Prostate gland (tissue), 2 donors: ENCODE measurements around the gene SMYD3. TPM values are rescaled to one million over a fixed set of nuclear protein-coding genes. Genes with fewer than 3 reads are reported as not detected.

Experiments
- DNase-seq: peaks from one replicate; pipeline ENCODE4 v3.0.0-alpha.2; 2019; ENCODE audit warnings: low spot score
- H3K27ac ChIP-seq, 2 donors: fragments of 200-600 bp; sonication (generic); 2 replicates each; pipeline ENCODE4 v1.5.1; 2017 to 2019
- H3K27me3 ChIP-seq: fragments of 200-600 bp; sonication (generic); replicated peaks from 2 replicates; pipeline ENCODE4 v1.5.1; 2019; ENCODE audit not compliant: insufficient read depth
- H3K36me3 ChIP-seq, 2 donors: fragments of 200-600 bp; sonication (generic); 1 replicate in 1 of 2; 2 replicates in 1 of 2; pipeline versions ENCODE4 v1.5.1 to v1.8.1; 2017 to 2019
- H3K4me1 ChIP-seq: fragments of 200-600 bp; sonication (generic); replicated peaks from 2 replicates; pipeline ENCODE4 v1.5.1; 2019
- H3K4me3 ChIP-seq, 2 donors: fragments of 200-600 bp; sonication (generic); 2 replicates each; pipeline ENCODE4 v1.5.1; 2017 to 2019
- H3K9me3 ChIP-seq: fragments of 200-600 bp; sonication (generic); 2 replicates; pipeline ENCODE4 v1.5.1; 2017
- POLR2A ChIP-seq: fragments of 450-650 bp; IDR thresholded peaks from one replicate; pipeline ENCODE4 v1.6.1; 2016; ENCODE audit warnings: antibody characterized with exemption, mild to moderate bottlenecking
- POLR2AphosphoS5 ChIP-seq: sonication (generic); formaldehyde crosslinking; IDR thresholded peaks from one replicate; pipeline ENCODE4 v1.6.1; 2017; ENCODE audit warnings: antibody characterized with exemption
- WGBS: methylation state at CpG from one replicate; pipeline ENCODE4 v1.1.5; 2018; 5-methylcytosine and 5-hydroxymethylcytosine counted together
- intact Hi-C: fragments of 100-400 bp; cut with DNase I; formaldehyde crosslinking; loops from one replicate; pipeline ENCODE4 v1.14.2; 2022
- total RNA-seq, 2 donors: library from RNA; depleted of rRNA; stranded (reverse); fragments of >200 nt; gene quantifications; one replicate each; pipeline ENCODE4 v1.1.0, GENCODE V29; 2016
- TF ChIP-seq, protein P1 (sequence below), 4 experiments: fragments of 200-600 bp in 2 of 4; fragments of 450-650 bp in 2 of 4; sonication (generic) in 2 of 4; IDR thresholded peaks; 1 replicate in 3 of 4; 2 replicates in 1 of 4; pipeline ENCODE4 v1.5.1; 2016 to 2019; ENCODE audit warnings: antibody characterized with exemption in 4 of 4, mild to moderate bottlenecking in 2 of 4, moderate library complexity in 2 of 4

Gene SMYD3
- total RNA-seq, 2 donors from 2014 or later = 19.8 to 23.9 TPM

DNA sequence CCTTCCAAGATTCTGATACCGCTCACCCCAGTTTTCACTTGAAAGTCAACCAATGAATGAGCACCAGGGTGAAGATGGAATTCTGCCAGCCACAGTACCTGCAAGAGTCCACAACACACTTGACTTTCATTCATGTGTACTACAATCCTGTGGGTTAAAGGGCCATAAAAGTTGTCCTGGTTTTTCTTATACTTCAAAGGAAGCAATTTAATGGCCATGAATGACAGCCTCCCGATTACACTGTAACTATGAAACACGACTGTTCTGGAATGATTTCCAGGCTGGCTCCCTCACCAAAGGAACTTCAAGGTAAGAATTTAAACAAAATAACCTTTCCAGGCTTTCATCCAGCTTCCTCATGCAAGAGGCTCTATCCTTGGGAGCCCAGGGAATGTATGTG, 502.8 kb downstream of the SMYD3 start:
- whole genome bisulfite sequencing = 33% methylated on average over 3 of the region's 3 CpGs
- H3K27ac ChIP-seq = no peak overlapping the region
- H3K36me3 ChIP-seq = no peaks in the 10 kb centered on the region
- intact Hi-C loops = loop anchor here (5.0 to 10.0 kb wide), 3 partner anchors 132 to 622 kb away; no protein-coding TSS in a partner anchor
- TF ChIP-seq POLR2A (no peak), POLR2AphosphoS5 (no peak)
- TF ChIP-seq, protein P1, sequence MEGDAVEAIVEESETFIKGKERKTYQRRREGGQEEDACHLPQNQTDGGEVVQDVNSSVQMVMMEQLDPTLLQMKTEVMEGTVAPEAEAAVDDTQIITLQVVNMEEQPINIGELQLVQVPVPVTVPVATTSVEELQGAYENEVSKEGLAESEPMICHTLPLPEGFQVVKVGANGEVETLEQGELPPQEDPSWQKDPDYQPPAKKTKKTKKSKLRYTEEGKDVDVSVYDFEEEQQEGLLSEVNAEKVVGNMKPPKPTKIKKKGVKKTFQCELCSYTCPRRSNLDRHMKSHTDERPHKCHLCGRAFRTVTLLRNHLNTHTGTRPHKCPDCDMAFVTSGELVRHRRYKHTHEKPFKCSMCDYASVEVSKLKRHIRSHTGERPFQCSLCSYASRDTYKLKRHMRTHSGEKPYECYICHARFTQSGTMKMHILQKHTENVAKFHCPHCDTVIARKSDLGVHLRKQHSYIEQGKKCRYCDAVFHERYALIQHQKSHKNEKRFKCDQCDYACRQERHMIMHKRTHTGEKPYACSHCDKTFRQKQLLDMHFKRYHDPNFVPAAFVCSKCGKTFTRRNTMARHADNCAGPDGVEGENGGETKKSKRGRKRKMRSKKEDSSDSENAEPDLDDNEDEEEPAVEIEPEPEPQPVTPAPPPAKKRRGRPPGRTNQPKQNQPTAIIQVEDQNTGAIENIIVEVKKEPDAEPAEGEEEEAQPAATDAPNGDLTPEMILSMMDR (IDR thresholded peaks at IDR 0.05) = no peak
- no peak overlapping the region for H3K4me3 ChIP-seq
- peaks cover 6% of the 10 kb centered on the region for H3K4me1 ChIP-seq
- DNase-seq = no peak
- H3K9me3 ChIP-seq = no peaks in the 10 kb centered on the region
- H3K27me3 ChIP-seq = no peaks in the 10 kb centered on the region

DNA sequence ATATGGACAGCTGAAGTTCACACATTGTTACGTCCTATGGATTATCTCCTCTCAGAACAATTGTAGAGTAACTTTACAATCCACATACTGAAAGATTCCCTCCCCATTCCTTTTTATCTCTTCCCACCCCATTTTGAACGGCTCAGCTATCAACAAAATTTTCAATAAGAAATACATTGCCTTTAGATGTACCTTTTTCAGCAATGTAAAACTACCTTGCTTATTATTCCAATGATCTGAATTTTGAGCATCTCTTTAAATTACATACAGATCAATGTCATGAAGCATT, 503.7 kb downstream of the SMYD3 start:
- intact Hi-C loops = loop anchor here (2.0 to 10.0 kb wide), 4 partner anchors 131 to 849 kb away; partner anchors contain the start of gene KIF26B
- peaks cover 6% of the 10 kb centered on the region for H3K4me1 ChIP-seq
- no peak for TF ChIP-seq POLR2AphosphoS5
- TF ChIP-seq, protein P1 (IDR thresholded peaks at IDR 0.05) = no peak
- no peak for TF ChIP-seq POLR2A
- no peaks in the 10 kb centered on the region for H3K27me3 ChIP-seq
- no peak overlapping the region for H3K4me3 ChIP-seq
- WGBS = 38% methylated on average over 2 of the region's 2 CpGs
- no peaks in the 10 kb centered on the region for H3K9me3 ChIP-seq
- no peak overlapping the region for H3K27ac ChIP-seq
- DNase-seq = no peak
- H3K36me3 ChIP-seq = no peaks in the 10 kb centered on the region

DNA sequence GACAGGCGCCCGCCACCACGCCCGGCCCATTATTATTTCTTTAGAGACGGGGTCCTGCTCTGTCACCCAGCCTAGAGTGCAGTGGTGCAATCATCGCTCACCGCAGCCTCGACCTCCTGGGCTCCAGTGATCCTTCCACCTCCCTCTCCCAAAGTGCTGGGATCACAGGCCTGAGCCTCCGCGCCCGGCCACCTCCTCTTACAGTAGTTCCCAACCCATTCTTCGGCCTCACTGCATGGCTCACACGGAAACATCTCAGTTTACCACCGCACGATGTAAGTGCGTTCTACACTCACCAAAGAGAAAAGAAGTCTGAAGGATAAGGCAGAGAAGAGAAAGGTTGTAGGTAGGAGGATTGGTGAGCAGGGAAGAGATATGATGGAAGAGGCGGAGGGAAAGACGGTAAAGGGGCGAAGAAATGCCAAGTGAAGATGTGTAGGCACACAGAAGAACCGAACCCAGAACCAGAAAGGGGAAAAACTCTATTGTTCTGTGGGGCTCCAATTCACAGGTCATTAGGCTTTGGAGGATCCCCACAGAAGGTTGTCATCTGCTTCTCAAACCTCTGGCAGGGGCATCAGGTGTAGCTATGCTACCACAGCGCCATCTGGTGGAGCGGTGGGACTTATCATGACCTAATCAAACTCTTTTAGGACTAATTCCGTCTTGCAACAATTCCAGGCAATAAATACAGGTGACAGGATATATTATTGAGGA, 504.2 kb downstream of the SMYD3 start:
- no peak overlapping the region for H3K4me3 ChIP-seq

DNA sequence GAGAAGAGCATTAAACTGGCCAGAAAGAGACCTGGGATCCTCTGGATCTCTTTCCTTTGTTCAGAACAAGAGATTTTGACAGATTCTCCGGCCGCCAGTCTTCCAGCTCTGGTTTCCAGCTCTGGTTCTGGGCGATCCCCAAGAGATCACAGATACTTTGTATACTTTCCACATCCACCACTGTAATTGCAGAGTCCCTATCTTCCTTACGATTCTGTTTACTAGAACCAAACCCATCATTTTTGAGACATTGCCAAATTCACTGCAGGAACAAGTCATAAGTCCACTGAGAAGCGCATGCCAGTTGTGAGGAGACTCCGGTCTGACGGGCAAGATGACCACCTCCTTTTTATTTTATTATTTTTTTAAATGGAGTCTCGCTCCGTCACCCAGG, 505.2 kb downstream of the SMYD3 start:
- no peak for DNase-seq
- TF ChIP-seq POLR2A (no peak), POLR2AphosphoS5 (no peak)
- TF ChIP-seq, protein P1 (IDR thresholded peaks at IDR 0.05) = no peak
- 91% methylated on average over 9 of the region's 9 CpGs for WGBS

More for the DNA sequence above, 504.2 kb downstream of the SMYD3 start:
- no peaks in the 10 kb centered on the region for H3K27me3 ChIP-seq
- DNase-seq = peak; percentile 89
- H3K36me3 ChIP-seq = no peaks in the 10 kb centered on the region
- intact Hi-C loops = loop anchor here (2.0 to 10.0 kb wide), 4 partner anchors 131 to 848 kb away; partner anchors contain the start of gene KIF26B
- 82% methylated on average over 23 of the region's 23 CpGs for WGBS
- no peak overlapping the region for H3K27ac ChIP-seq
- TF ChIP-seq, protein P1 (IDR thresholded peaks at IDR 0.05) = peak; percentile 84 to 95 (median 86)
- TF ChIP-seq POLR2A = no peak
- TF ChIP-seq POLR2AphosphoS5 = peak; percentile 49
- no peaks in the 10 kb centered on the region for H3K9me3 ChIP-seq
- H3K4me1 ChIP-seq = peaks cover 9% of the 10 kb centered on the region

More for the DNA sequence above, 505.2 kb downstream of the SMYD3 start:
- Histone ChIP-seq H3K36me3 (no peaks in the 10 kb centered on the region), H3K27ac (no peak overlapping the region), H3K27me3 (no peaks in the 10 kb centered on the region), H3K9me3 (no peaks in the 10 kb centered on the region), H3K4me1 (peaks cover 12% of the 10 kb centered on the region), H3K4me3 (no peak overlapping the region)
- intact Hi-C loops = loop anchor here (2.0 to 10.0 kb wide), 4 partner anchors 130 to 847 kb away; partner anchors contain the start of gene KIF26B
